ENCODE data around the gene P2RX7.

Gene P2RX7

DNA sequence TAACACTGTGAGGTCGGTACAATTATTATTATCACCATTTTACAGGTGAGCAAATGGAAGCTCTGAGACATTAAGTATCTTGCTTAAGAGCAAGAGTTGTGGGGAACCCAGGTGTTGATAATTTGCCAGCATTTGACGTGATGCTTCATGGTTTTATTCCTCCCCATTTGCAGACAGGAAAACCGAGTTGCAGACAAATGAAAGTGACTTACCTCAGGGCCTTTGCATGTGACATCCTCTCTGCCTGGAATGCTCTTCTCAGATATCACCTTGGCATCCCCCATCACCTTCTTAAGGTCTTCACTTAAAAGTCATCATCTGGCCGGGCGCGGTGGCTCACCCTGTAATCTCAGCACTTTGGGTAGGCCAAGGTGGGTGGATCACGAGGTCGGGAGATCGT is 21.0 kb upstream of the P2RX7 start:
- no peak for DNase-seq

DNA sequence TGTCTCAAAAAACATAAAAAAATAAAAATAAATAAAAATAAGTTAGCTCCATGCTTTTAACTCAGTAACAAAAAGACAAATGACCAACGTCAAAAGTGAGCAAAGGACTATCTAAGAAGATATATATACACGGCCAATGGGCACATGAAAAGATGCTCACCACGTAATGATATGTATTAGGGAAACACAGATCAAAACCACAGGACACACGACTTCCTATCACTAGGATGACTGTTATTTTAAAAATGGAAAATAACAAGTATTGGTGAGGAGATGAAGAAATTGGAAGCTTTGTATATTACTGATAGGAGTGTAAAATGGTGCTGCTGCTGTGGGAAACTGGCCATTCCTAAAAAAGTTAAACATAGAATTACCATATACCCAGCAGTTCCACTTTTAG is 20.2 kb upstream of the P2RX7 start:
- DNase-seq = no peak

DNA sequence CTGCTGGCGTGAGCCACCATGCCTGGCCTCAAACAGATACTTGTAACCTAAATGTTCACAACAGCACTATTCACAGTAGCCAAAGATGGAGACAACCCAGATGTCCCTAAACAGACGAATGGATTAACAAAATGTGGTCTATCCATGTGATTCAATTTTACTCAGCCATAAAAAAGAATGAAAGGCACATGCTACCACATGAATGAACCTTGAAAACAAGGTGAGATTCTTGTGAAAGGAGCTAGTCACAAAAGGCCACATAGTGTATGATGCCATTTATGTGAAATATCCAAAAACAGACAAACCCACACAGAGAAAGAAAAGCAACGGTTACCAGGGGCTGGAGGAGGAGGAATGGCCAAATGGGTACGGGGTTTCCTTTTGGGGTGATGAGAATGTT is 19.6 kb upstream of the P2RX7 start:
- no peak for DNase-seq

DNA sequence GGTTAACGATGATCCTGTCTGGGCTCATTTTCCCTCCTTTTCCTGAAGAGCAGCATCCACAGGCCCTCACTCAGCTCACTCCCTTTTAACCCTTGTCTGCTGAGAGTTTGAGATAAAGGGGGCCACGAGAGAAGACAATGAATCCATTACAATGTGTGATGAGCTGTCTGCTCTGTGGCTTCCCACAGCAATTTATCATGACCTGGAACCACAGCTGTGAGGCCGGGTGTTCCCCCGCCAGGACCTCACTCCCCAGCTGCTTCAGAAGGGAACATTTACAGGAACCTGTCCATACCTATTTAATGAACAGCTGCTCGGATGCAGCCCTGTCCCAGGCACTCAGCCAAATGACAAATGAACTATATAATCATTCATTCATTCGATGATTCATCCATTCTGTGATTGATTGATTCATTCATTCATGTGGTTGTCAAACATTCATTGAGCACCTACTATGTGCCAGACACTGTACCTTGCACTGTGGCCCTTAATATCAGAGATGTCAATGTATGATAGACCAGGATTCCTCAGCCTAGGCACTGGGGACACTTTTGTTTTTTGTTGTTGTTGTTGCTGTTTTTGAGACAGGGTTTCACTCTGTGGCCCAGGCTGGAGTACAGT is 18.5 kb upstream of the P2RX7 start:
- no peak for DNase-seq

DNA sequence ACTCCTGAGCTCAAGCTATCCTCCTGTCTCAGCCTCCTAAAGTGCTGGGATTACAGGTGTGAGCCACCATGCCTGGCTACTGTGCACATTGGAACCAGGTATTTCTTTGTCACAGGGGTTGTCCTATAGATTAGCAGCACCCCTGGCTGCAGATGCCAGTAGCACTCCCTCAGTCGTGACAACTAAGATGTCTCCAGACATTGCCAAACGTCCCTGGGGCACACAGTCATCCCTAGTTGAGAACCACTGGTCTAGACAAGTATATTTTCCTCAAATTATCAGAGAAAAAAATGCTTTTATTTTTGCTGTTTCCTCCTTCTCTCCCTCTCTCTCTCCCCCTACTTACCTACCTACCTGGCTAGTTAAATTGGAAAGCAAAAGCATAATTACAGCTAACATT is 17.9 kb upstream of the P2RX7 start:
- no peak for DNase-seq

DNA sequence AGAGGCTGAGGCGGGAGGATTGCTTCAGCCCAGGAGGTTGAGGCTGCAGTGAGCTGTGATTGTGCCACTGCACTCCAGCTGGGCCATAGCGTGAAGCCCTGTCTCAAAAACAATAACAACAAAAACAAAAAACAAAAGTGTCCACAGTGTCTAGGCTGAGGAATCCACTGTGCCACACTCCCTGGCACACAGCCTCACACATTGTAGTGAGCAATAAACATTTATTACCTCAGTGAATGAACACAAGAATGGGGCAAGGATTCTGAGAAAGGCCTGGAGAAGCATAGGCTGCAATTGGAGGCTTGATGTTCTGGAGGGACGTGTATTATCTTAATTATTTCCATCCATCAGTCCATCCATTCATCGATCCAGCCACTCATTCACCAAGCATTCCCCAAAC is 17.1 kb upstream of the P2RX7 start:
- no peak for DNase-seq

DNA sequence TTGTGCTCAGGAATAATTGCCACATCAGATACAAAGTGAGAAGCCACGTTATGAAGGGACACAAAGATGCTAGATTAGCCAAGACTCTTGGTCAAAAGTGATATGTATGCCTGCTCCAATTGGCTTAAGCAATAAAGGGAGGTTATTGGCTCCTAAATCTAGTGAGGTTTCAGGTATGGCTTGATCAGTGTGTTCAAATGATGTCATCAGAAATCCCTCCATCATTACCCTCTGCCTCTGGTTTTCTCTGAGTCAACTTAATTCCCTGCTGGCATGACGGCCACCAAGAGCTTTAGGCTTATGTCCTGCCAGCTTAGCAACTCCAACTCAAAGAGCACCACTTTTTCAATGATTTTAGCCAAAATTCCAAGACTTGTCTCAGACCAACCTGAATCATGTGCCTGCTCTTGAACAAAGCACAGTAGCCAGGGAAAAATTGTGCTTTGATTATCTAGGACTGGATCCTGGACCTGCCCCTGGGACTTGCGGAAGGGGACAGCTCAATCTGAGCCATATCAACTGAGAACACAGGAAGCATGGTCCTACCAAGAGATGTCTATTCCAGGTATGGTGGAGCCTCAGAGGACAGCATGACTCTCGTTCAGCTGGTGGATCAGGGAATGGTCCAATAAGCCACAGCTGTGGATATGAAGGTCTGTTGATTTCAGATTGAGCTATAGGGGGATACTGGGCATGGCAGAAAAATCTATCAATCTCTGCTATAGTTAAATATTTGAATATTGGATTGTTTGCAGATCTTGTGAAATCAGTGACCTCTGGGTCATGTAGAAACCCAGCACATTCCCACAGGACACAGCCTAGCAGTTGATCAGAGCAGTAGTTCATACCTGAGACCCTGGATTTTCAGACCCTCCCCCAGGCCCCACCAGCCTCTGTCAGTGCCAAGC is 16.1 kb upstream of the P2RX7 start:
- no peak for DNase-seq

DNA sequence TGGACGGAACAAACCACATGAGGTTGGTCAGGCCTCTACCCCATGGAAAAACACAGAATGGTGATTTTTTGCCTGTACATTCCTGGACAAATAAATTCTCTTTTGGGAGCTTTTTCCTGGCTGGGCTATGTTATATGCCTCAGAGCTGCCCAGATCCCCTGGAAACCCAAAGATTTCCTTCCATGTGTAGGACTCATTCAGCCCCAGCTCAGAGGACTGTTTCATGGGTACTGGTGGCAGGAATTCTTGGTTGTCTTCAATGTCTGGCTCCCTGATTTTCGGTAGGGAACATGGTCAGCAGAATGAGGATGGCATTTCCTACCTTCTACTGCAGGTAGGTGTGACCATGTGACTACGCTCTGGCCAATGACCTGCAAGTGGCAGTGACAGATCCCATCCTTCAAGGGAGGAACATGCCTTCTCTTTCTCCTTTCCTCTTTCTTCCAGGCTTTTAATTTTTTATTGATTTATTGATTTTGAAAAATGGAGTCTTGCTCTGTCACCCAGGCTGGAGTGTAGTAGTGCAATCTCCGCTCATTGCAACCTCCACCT is 15.4 kb upstream of the P2RX7 start:
- no peak for DNase-seq

DNA sequence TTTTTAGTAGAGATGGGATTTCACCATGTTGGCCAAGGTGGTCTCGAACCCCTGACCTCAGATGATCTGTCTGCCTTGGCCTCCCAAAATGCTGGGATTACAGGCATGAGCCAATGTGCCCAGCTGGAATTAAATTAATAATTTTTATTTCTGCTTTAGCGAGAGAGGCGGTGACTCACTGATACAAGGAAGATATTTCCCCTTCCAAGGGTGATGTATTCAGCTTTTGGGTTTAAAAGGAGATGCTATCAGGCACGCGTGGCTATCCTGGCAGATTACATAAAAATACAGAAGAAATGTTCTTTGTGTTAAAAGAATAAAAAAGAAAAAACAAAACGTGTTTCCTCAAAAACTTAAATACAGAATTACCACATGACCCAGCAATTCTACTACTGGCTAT is 12.4 kb upstream of the P2RX7 start:
- no peak for DNase-seq

DNA sequence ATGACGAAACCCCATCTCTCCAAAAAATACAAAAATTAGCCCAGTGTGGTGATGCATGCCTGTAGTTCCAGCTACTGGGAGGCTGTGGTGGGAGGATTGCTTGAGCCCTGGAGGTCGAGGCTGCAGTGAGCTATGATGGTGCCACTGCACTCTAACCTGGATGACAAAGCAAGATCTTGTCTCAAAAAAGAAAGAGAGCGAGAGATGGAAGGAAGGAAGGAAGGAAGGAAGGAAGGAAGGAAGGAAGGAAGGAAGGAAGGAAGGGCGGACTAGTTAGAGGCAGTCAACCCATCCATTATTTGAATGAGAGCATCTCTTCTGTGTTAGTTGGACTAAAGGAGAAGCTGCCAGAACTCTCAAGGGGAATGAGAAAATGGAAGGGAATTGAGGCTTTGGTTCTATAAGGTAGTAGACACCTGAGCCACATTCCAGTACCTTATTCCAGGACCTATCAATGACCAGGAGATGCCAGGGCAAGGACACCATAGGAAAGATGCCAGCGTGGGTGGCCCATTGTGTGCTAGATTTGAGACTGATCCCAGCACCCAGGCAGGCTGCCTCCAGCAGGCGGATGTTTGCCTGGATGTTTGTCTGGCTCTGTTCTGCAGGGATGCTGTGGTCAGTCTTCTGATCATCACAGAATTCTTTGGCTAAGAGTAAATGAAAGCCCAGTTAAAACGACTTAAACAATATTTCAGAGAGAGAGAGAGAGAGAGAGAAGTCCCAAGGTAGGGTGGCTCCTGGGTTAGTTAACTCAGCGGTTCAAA is 11.5 kb upstream of the P2RX7 start:
- DNase-seq = no peak

DNA sequence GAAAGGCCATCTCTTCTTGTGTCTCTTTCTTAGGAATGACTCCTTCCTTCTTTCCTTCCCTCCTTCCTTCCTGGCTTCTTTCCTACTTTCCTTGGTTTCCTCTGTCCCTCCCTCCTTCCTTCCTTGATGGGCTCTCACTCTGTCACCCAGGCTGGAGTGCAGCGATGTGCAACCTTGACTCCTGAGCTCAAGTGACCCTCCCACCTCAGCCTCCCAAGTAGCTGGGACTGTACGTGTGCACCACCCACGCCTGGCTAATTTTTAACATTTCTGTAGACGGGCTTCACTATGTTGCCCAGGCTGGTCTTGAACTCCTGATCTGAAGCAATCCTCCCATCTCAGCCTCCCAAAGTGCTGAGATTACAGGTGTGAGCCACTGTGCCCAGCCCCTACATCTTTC is 10.9 kb upstream of the P2RX7 start:
- DNase-seq = no peak

DNA sequence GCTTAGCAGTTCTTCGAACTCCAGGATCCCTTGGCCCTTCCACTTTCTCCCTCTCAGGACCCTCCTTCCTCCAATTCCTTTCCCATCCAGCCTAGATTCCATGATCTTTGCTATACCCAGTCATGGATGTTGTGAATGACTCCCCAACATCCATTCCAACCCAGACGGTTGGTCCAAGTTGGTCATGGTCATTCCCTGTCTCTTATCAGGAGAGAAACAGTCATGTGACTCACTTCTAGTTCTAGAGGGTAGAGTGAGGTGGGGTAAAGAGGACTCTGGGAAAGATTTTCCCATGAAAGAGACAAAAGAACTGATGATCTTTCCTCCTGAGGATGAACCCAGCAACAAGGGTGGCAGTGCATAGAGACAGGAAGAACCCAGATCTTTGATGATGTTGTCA is 9.2 kb upstream of the P2RX7 start:
- DNase-seq = no peak

DNA sequence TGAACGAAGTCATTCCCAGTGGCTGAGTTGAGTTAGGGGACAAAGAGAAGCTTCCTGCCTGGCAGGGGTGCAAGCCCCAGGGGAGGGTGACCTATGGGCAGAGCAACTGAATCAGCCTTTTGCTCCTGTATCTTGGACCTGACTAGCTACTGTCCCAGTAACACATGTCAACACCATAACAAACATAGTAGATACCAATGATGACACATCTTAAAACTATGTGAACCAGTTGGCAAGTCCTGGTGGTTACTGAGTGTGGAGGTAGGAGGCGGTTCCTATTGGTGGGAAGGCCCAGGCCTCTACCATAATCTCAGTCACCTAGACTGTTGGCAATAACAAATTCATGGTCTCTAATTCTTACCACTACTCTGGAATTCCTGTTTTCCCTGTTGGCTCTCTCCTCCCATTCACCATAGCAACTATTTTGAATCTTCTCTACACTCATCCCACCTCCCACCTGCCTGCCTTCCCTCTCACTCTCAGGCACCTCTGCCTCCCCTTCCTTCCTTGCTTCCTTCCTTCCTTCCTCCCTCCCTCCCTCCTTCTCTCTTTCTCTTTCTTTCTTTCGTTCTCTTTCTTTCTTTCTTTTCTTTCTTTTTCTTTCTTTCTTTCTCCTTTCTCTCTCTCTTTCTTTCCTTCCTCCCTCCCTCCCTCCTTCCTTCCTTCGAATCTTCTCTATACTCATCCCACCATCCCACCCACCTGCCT is 8.1 kb upstream of the P2RX7 start:
- DNase-seq = no peak

DNA sequence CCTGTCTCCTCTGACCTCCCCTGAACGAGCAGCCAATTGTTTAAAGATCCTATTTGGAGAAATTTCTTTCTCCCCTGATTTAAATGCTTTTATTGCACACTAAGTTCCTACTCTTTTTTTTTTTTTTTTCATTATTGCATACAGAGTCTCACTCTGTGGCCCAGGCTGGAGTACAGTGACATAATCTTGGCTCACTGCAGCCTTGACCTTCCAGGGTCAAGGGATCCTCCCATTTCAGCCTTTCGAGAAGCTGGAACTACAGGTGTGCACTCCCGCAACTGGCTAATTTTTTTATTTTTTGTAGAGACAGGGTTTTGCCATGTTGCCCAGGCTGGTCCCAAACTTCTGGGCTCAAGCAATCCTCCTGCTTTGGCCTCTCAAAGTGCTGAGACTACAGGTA is 5.2 kb upstream of the P2RX7 start:
- DNase-seq = no peak

DNA sequence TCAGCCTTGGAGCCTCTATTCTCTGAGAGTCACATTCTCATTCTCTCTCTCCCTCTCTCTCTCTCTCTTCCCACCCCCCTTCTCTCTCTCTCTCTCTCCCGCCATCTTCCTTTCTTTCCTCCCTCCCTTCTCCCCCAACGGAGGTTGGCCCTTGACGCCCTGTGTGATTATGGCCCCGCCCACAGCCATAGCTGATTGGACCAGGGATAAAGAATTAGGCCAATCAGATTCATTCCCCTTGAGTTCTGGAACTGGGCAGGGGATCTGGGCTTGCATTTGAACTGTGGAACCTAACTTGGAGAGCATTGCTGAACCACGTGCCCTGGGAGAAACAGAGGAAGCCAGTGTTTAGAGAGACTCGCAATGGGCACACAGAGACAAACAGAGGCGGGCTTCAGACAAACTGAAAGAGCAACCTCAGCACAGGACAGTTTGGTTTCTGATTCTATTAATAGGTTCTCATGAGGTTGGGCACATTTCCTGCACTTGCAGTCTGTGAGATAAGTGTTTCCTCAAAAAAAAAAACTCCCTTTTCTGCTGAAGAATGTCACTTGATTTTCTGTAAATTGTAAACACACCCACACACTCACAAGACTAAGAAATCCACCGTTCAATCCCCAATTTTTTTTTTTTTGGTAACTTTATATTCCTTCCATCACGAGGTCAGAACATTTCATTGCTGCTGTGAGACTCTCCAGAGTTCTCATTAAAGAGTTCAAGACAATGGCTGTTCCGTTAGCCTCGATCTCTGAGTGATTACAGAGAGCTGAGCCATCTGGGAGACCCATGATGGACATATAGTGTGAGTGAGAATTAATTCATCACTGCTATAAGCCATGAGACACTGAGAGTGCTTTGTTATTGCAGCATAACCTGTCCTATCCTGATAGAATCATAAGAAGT is 3.5 kb upstream of the P2RX7 start:
- peak; percentile 80 for DNase-seq

DNA sequence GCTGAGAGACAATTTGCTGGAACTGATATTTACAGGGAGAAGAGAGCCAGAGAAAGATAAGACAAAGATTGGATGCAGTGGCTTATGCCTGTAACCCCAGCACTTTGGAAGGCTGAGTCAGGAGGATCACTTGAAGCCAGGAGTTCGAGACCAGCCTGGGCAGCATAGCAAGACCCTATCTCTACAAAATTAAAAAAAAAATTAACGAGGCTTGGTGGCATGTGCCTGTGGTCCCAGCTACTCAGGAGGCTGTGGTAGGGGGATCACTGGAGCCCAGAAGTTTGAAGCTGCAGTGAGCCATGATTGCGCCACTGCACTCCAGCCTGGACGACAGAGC is 2.9 kb upstream of the P2RX7 start:
- DNase-seq = no peak

DNA sequence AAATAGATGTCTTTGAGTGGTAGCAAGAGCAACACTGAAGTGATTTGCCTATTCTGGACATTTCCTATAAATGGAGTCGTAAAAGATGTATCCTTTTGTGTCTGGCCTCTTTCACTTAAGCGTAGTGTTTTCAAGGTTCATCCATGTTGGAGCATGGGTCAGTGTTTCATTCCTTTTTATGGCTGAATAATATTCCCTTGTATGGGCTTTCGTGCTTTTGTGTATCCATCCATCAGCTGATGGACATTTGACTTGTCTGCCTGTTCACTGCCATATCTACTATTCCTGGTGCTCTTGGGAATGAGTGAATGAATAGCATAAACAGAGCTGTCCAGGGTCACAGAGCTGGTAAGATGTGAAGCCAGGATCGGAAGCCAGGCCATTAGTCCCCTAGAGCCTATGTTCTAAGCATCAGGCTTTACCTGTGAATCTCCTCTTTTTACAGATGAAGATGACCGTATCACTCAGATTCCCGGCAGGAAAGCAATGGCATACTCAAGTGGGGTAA is 1.8 kb upstream of the P2RX7 start:
- no peak for DNase-seq

DNA sequence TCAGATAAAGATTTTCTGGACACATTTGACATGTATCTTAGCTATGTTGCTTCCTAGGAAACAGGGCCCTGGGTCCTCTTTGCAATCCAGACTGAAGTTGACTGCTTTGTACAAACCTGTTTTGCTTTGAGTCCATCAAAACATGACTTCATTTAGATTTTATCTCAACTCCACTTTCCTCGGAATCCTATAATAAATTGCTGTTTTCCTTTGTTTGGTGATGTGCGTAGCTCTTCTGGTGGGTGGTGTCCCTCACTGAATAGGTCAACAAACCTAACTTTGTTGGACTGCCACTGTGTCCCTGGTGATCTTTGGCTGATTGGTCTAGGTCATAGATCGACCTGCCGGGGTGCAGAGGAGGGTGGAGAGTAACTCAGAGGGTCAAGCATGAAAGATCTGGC is 735 bp upstream of the P2RX7 start:
- no peak for DNase-seq

DNA sequence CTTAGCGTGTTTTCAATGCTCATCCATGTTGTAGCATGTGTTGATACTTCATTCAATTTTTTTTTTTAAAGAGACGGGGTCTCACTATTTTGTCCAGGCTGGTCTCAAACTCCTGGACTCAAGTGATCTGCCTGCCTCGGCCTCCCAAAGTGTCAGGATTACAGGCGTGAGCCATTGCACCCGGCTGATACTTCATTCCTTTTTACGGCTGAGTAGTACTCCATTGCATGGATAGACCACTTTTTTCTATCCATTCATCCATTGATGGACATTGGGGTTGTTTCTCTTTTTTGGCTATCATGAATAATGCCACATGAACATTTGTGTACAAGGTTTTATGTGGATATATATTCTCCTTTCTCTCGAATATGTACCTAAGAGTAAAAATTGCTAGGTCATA is 1.2 kb downstream of the P2RX7 start:
- no peak for DNase-seq

DNA sequence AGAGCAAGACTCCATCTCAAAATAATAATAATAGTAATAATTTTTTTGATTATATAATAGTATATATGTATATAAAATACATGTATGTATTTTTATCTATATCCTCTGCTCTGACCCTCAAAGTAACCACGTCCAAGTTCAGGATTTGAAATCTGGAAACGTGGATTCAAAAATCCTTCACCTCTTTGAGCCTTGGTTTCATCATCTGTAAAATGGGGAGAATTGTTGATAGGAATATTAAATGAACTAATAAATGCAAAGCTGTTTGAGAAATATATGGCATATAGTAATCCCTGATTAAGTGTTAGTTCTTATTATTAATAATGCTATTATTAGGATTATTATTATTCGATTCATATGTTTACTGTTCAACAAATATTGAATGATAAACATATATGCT is 2.6 kb downstream of the P2RX7 start:
- no peak for DNase-seq

DNA sequence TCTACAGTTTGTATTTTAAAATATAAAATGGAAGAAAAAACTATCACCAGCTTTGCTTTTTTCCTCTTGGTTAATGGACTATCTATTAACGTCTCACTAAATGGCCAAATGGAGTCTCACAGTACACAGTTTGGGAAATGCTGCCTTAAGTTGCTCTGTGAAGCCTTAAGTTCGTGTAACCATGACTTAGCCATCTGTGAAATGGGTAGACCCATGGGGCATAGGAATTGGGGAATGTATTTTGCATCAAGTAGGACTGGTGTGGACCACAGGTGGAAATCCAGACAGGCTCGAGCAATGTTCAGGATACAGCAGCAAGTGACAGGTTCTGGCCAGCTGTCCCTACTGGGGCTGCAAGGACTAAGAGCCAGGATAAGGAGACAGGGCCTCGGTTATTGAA is 4.8 kb downstream of the P2RX7 start:
- DNase-seq = no peak

DNA sequence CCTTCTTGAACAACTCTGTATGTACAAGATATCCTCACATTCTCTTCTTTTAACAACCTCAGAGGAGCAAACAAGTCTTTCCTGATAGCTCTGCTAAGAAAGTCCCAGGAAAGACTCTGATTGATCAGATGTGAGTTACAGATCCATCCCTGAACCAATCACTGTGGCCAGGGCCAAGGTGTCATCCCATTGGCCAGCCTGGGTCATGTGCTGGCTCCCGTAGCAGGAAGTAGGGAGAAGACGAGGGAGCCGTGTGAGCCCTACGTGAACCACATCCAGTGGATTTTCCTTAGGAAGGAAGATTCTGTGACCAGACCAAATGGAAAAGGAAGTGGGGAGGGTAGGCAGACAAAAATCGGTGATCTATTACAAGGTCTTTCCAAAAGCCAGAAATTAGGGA is 5.6 kb downstream of the P2RX7 start:
- DNase-seq = no peak
